ENCODE results near the gene CFAP61.

CFAP61 gene

DNA sequence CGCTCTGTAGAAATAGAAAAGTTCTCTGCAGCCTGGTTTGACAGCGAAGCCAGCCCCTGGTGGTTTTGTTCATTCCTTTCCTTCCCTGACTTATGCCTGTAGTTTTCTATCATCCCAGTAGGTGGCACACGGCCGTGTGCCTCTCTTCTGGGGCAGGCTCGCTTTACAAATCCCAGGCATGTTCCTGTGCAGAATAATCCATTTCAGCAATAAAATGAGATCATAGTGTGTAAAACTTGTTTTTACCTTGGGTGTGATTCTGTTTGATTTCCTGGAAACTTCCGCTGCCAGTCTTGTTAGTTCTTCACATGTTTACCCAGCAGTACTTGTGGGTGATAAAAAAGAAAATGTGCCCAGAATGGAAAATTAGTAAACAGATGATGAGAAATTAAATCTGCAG lies 308.1 kb downstream of the CFAP61 start:
- Histone ChIP-seq H2AFZ (ENCODE audit: insufficient read depth, low read length, poor library complexity) (no peak overlapping the region), H3K23ac (ENCODE audit: low read length) (no peak overlapping the region), H3K4ac (ENCODE audit: low read depth, low read length) (no peak overlapping the region), H3K27me3 (ENCODE audit: insufficient read depth, low read length) (peaks cover 38% of the 10 kb centered on the region), H3K36me3 (ENCODE audit: control insufficient read depth in 1 of 2, insufficient read depth in 2 of 2, low read length in 2 of 2) (no peaks in the 10 kb centered on the region), H2BK12ac (ENCODE audit: low read length) (no peak overlapping the region), H2AK5ac (ENCODE audit: low read length) (no peak overlapping the region), H2BK120ac (ENCODE audit: insufficient read depth, low read length, poor library complexity) (no peak overlapping the region), H3K14ac (ENCODE audit: low read length) (no peak overlapping the region), H3K79me1 (ENCODE audit: low read length) (no peaks in the 10 kb centered on the region), H3K9ac (ENCODE audit: low read length) (no peak overlapping the region), H3K18ac (ENCODE audit: low read length) (no peak overlapping the region), H3K4me3 (ENCODE audit: low read depth, low read length) (no peak overlapping the region), H3K9me3 (ENCODE audit: insufficient read depth, low read depth, low read length) (peaks cover 13% of the 10 kb centered on the region), H4K91ac (ENCODE audit: low read depth, low read length) (no peak overlapping the region), H3K79me2 (ENCODE audit: control insufficient read depth, insufficient read depth, low read length, poor library complexity) (no peaks in the 10 kb centered on the region), H2BK5ac (ENCODE audit: low read depth, low read length, poor library complexity) (no peak overlapping the region), H3K4me2 (ENCODE audit: low read length) (no peak overlapping the region), H3K27ac (ENCODE audit: low read depth, low read length) (no peak overlapping the region), H4K8ac (ENCODE audit: low read depth, low read length) (no peak overlapping the region), H3K4me1 (ENCODE audit: control insufficient read depth in 1 of 2, insufficient read depth in 2 of 2, low read length in 2 of 2) (peaks cover 0 to 2% of the 10 kb centered on the region in 2 experiments), H4K12ac (ENCODE audit: low read depth, low read length) (no peak overlapping the region)
- WGBS (ENCODE audit: extremely low coverage, insufficient coverage, insufficient read length) = no CpG with 5 or more reads among the region's 6 CpGs
- peak; percentile 25 to 74 for DNase-seq

DNA sequence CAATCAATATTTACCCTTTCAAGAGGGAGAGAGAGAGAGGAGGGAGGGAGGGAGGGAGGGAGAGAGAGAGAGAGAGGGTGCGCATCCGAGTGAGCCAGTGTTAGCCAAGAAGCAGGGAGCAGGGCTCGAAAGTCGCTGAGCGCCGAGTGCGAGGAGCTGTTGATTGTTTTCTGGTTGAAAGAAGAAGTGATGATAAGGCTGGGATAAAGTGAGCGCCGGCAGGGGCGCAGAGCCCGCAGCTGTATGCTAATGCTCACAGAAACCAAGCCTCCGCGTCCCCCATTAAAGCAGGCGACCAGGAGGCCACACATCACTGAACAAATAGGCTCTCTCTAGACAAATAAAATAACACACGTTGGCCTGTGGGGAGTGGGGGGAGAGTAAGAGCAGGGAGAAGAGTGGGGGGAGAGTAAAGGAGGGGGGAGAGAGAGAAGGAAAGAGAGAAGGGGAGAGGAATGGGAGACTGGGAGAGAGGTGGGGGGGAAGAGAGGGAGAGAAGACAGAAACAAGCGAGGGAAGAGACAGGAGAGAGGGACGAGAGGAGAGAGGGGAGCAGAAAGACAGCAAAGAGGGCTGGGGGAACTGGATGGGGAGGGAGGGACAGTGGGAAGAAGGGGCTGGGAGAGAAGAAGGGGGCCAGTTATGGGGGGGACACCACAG lies 310.6 kb downstream of the CFAP61 start:
- Histone ChIP-seq H3K27me3 (ENCODE audit: insufficient read depth, low read length) (peaks cover 59% of the 10 kb centered on the region), H4K91ac (ENCODE audit: low read depth, low read length) (no peak overlapping the region), H2BK12ac (ENCODE audit: low read length) (no peak overlapping the region), H3K4me2 (ENCODE audit: low read length) (no peak overlapping the region), H3K79me1 (ENCODE audit: low read length) (no peaks in the 10 kb centered on the region), H2BK120ac (ENCODE audit: insufficient read depth, low read length, poor library complexity) (no peak overlapping the region), H4K12ac (ENCODE audit: low read depth, low read length) (no peak overlapping the region), H3K4me1 (ENCODE audit: control insufficient read depth in 1 of 2, insufficient read depth in 2 of 2, low read length in 2 of 2) (peaks cover 1 to 3% of the 10 kb centered on the region in 2 experiments), H2AFZ (ENCODE audit: insufficient read depth, low read length, poor library complexity) (no peak overlapping the region), H2AK5ac (ENCODE audit: low read length) (no peak overlapping the region), H3K79me2 (ENCODE audit: control insufficient read depth, insufficient read depth, low read length, poor library complexity) (no peaks in the 10 kb centered on the region), H3K23ac (ENCODE audit: low read length) (no peak overlapping the region), H3K4ac (ENCODE audit: low read depth, low read length) (no peak overlapping the region), H3K4me3 (ENCODE audit: low read depth, low read length) (no peak overlapping the region), H3K9ac (ENCODE audit: low read length) (no peak overlapping the region), H2BK5ac (ENCODE audit: low read depth, low read length, poor library complexity) (no peak overlapping the region), H3K18ac (ENCODE audit: low read length) (no peak overlapping the region), H3K27ac (ENCODE audit: low read depth, low read length) (no peak overlapping the region), H3K9me3 (ENCODE audit: insufficient read depth, low read depth, low read length) (peaks cover 4% of the 10 kb centered on the region), H4K8ac (ENCODE audit: low read depth, low read length) (no peak overlapping the region), H3K14ac (ENCODE audit: low read length) (no peak overlapping the region), H3K36me3 (ENCODE audit: control insufficient read depth in 1 of 2, insufficient read depth in 2 of 2, low read length in 2 of 2) (no peaks in the 10 kb centered on the region)
- WGBS (ENCODE audit: extremely low coverage, insufficient coverage, insufficient read length) = no CpG with 5 or more reads among the region's 17 CpGs
- DNase-seq = no peak

GRCh38 chr20:20363434-20363798 lies 311.1 kb downstream of the CFAP61 start:
- H3K4ac ChIP-seq (ENCODE audit: low read depth, low read length) = no peak overlapping the region
- H3K4me3 ChIP-seq (ENCODE audit: low read depth, low read length) = no peak overlapping the region
- H2AFZ ChIP-seq (ENCODE audit: insufficient read depth, low read length, poor library complexity) = no peak overlapping the region
- no peak overlapping the region for H3K23ac ChIP-seq (ENCODE audit: low read length)
- H2AK5ac ChIP-seq (ENCODE audit: low read length) = no peak overlapping the region
- no peak for DNase-seq
- H4K8ac ChIP-seq (ENCODE audit: low read depth, low read length) = no peak overlapping the region
- H3K14ac ChIP-seq (ENCODE audit: low read length) = no peak overlapping the region
- no CpG with 5 or more reads among the region's 15 CpGs for WGBS (ENCODE audit: extremely low coverage, insufficient coverage, insufficient read length)
- H2BK120ac ChIP-seq (ENCODE audit: insufficient read depth, low read length, poor library complexity) = no peak overlapping the region
- peaks cover 6 to 7% of the 10 kb centered on the region in 2 experiments for H3K4me1 ChIP-seq (ENCODE audit: control insufficient read depth in 1 of 2, insufficient read depth in 2 of 2, low read length in 2 of 2)
- no peak overlapping the region for H3K27ac ChIP-seq (ENCODE audit: low read depth, low read length)
- no peak overlapping the region for H3K9ac ChIP-seq (ENCODE audit: low read length)
- H4K91ac ChIP-seq (ENCODE audit: low read depth, low read length) = no peak overlapping the region
- no peak overlapping the region for H3K18ac ChIP-seq (ENCODE audit: low read length)
- no peak overlapping the region for H3K4me2 ChIP-seq (ENCODE audit: low read length)
- peaks cover 64% of the 10 kb centered on the region for H3K27me3 ChIP-seq (ENCODE audit: insufficient read depth, low read length)
- no peaks in the 10 kb centered on the region for H3K36me3 ChIP-seq (ENCODE audit: control insufficient read depth in 1 of 2, insufficient read depth in 2 of 2, low read length in 2 of 2)
- H2BK5ac ChIP-seq (ENCODE audit: low read depth, low read length, poor library complexity) = no peak overlapping the region
- H2BK12ac ChIP-seq (ENCODE audit: low read length) = no peak overlapping the region
- no peaks in the 10 kb centered on the region for H3K79me1 ChIP-seq (ENCODE audit: low read length)
- no peak overlapping the region for H4K12ac ChIP-seq (ENCODE audit: low read depth, low read length)
- peaks cover 3% of the 10 kb centered on the region for H3K9me3 ChIP-seq (ENCODE audit: insufficient read depth, low read depth, low read length)
- H3K79me2 ChIP-seq (ENCODE audit: control insufficient read depth, insufficient read depth, low read length, poor library complexity) = no peaks in the 10 kb centered on the region

DNA sequence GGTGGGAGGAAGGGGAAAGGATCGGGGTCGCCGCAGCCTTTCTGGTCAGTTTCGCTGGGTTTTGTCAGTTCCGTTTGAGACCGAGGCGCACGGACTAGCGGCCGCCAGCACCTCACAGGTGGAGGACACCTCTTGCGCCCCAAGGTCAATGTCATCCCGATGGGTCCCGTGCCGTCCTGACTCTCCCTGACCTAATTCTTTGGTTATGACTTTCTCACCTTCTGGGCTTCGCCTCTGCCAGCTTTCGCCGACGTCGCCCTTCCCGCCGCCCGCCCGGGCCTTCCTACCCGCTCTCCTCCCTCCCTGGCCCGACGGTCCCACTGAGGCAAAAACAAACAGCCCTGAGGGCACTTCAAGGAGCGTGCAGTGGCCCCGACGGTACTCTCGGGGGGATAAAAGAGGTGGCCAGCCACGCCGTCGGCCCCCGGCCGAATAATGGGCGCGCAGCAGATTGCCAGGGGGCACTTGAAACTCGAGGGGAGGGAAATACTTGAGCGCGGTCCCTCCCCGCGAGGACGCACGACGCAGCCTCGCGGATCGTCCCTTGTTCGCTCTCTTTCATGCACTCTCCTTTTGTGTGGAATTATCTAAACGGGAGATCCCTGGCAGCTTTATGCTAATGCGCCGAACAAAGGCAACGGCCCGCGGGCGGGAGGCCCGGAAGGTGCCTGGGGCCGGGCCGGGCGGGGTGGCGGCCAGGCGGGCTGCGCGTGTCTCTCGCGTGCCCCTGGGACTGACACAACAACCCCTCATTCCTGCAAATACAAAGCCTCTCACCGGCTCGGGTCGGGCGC lies 311.7 kb downstream of the CFAP61 start:
- Histone ChIP-seq H3K79me1 (ENCODE audit: low read length) (no peaks in the 10 kb centered on the region), H3K18ac (ENCODE audit: low read length) (no peak overlapping the region), H4K91ac (ENCODE audit: low read depth, low read length) (no peak overlapping the region), H3K4me3 (ENCODE audit: low read depth, low read length) (no peak overlapping the region), H3K27me3 (ENCODE audit: insufficient read depth, low read length) (peaks cover 70% of the 10 kb centered on the region), H3K4me2 (ENCODE audit: low read length) (peak overlapping the region; percentile 10), H2BK5ac (ENCODE audit: low read depth, low read length, poor library complexity) (no peak overlapping the region), H3K14ac (ENCODE audit: low read length) (no peak overlapping the region), H3K4ac (ENCODE audit: low read depth, low read length) (no peak overlapping the region), H2AFZ (ENCODE audit: insufficient read depth, low read length, poor library complexity) (no peak overlapping the region), H3K79me2 (ENCODE audit: control insufficient read depth, insufficient read depth, low read length, poor library complexity) (no peaks in the 10 kb centered on the region), H4K12ac (ENCODE audit: low read depth, low read length) (no peak overlapping the region), H3K9me3 (ENCODE audit: insufficient read depth, low read depth, low read length) (peaks cover 5% of the 10 kb centered on the region), H2AK5ac (ENCODE audit: low read length) (no peak overlapping the region), H3K23ac (ENCODE audit: low read length) (no peak overlapping the region), H3K27ac (ENCODE audit: low read depth, low read length) (no peak overlapping the region), H3K36me3 (ENCODE audit: control insufficient read depth in 1 of 2, insufficient read depth in 2 of 2, low read length in 2 of 2) (no peaks in the 10 kb centered on the region), H2BK12ac (ENCODE audit: low read length) (no peak overlapping the region), H4K8ac (ENCODE audit: low read depth, low read length) (no peak overlapping the region), H3K9ac (ENCODE audit: low read length) (no peak overlapping the region), H3K4me1 (ENCODE audit: control insufficient read depth in 1 of 2, insufficient read depth in 2 of 2, low read length in 2 of 2) (peaks cover 11 to 12% of the 10 kb centered on the region in 2 experiments), H2BK120ac (ENCODE audit: insufficient read depth, low read length, poor library complexity) (no peak overlapping the region)
- no peak for DNase-seq
- no CpG with 5 or more reads among the region's 70 CpGs for WGBS (ENCODE audit: extremely low coverage, insufficient coverage, insufficient read length)

All from trophoblast cell (in vitro differentiated cells and primary cell).